ENCODE results near the gene PRXL2A. TPM values are rescaled to one million over a fixed set of nuclear protein-coding genes. Genes with fewer than 3 reads are reported as not detected.

The PRXL2A gene
- total and polyA plus RNA-seq, 10 of the 15 experiments (the other 5 are each of a cell fraction or from before 2014, with no cell fraction given) = 2.8 to 15.6 (median 11.1) TPM

- TF ChIP-seq, protein P1, sequence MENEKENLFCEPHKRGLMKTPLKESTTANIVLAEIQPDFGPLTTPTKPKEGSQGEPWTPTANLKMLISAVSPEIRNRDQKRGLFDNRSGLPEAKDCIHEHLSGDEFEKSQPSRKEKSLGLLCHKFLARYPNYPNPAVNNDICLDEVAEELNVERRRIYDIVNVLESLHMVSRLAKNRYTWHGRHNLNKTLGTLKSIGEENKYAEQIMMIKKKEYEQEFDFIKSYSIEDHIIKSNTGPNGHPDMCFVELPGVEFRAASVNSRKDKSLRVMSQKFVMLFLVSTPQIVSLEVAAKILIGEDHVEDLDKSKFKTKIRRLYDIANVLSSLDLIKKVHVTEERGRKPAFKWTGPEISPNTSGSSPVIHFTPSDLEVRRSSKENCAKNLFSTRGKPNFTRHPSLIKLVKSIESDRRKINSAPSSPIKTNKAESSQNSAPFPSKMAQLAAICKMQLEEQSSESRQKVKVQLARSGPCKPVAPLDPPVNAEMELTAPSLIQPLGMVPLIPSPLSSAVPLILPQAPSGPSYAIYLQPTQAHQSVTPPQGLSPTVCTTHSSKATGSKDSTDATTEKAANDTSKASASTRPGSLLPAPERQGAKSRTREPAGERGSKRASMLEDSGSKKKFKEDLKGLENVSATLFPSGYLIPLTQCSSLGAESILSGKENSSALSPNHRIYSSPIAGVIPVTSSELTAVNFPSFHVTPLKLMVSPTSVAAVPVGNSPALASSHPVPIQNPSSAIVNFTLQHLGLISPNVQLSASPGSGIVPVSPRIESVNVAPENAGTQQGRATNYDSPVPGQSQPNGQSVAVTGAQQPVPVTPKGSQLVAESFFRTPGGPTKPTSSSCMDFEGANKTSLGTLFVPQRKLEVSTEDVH (IDR thresholded peaks at IDR 0.05; ENCODE audit: low read depth, partially characterized antibody) = no peak
- TF ChIP-seq IRF5 (IDR thresholded peaks at IDR 0.05; ENCODE audit: borderline replicate concordance) = no peak
- TF ChIP-seq IKZF2 (IDR thresholded peaks at IDR 0.05) = peak; percentile 55 to 65; a peak in 2 of 4 replicates
- 0 out of 2 replicates have a peak, but pooled peaks have one; percentile 3 for TF ChIP-seq ZNF384 (IDR thresholded peaks at IDR 0.05; ENCODE audit: borderline replicate concordance, low read depth, low read length)
- no peak for TF ChIP-seq PAX5 (IDR thresholded peaks at IDR 0.05; ENCODE audit: borderline replicate concordance, low read depth, low read length)
- TF ChIP-seq PKNOX1 (IDR thresholded peaks at IDR 0.05) = no peak
- TF ChIP-seq, protein P2, sequence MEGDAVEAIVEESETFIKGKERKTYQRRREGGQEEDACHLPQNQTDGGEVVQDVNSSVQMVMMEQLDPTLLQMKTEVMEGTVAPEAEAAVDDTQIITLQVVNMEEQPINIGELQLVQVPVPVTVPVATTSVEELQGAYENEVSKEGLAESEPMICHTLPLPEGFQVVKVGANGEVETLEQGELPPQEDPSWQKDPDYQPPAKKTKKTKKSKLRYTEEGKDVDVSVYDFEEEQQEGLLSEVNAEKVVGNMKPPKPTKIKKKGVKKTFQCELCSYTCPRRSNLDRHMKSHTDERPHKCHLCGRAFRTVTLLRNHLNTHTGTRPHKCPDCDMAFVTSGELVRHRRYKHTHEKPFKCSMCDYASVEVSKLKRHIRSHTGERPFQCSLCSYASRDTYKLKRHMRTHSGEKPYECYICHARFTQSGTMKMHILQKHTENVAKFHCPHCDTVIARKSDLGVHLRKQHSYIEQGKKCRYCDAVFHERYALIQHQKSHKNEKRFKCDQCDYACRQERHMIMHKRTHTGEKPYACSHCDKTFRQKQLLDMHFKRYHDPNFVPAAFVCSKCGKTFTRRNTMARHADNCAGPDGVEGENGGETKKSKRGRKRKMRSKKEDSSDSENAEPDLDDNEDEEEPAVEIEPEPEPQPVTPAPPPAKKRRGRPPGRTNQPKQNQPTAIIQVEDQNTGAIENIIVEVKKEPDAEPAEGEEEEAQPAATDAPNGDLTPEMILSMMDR (IDR thresholded peaks at IDR 0.05 in 2 of 3, conservative IDR thresholded peaks at IDR 0.05 in 1 of 3; ENCODE audit: control insufficient read depth in 2 of 3, extremely low read depth in 1 of 3, insufficient read depth in 1 of 3, low read depth in 3 of 3, low read length in 3 of 3) = peak; percentile 11 to 15 (median 14); a peak in 2 of 6 replicates
- TF ChIP-seq TBL1XR1 (IDR thresholded peaks at IDR 0.05; ENCODE audit: low read depth, low read length) = no peak
- TF ChIP-seq ZBTB4 (CRISPR knock-in tag; IDR thresholded peaks at IDR 0.05) = no peak
- peak; percentile 71; the same call in 1 of the 2 replicates for TF ChIP-seq TCF12 (IDR thresholded peaks at IDR 0.05; ENCODE audit: low read depth, low read length)
- TF ChIP-seq BRCA1 (IDR thresholded peaks at IDR 0.05; ENCODE audit: low read depth, low read length) = no peak
- TF ChIP-seq RCOR1 (conservative IDR thresholded peaks at IDR 0.05; ENCODE audit: low read depth, low read length) = no peak
- no peak for TF ChIP-seq SUZ12 (IDR thresholded peaks at IDR 0.05; ENCODE audit: unreplicated experiment)
- TF ChIP-seq SMC3 (IDR thresholded peaks at IDR 0.05; ENCODE audit: borderline replicate concordance, low read length) = 0 out of 2 replicates have a peak, but pooled peaks have one; percentile 10
- no peak for TF ChIP-seq EP300 (IDR thresholded peaks at IDR 0.05; ENCODE audit: borderline replicate concordance in 1 of 2, control insufficient read depth in 1 of 2, low read depth in 2 of 2, low read length in 2 of 2)
- TF ChIP-seq IKZF1 (conservative IDR thresholded peaks at IDR 0.05) = peak; percentile 65
Measured at GRCh38 chr10:80459047-80459865, 50.9 kb downstream of the PRXL2A start (continued).

Measured in GM12878 (cell line).